Measurements from ENCODE around the gene ZRANB1.

The ZRANB1 gene

DNA sequence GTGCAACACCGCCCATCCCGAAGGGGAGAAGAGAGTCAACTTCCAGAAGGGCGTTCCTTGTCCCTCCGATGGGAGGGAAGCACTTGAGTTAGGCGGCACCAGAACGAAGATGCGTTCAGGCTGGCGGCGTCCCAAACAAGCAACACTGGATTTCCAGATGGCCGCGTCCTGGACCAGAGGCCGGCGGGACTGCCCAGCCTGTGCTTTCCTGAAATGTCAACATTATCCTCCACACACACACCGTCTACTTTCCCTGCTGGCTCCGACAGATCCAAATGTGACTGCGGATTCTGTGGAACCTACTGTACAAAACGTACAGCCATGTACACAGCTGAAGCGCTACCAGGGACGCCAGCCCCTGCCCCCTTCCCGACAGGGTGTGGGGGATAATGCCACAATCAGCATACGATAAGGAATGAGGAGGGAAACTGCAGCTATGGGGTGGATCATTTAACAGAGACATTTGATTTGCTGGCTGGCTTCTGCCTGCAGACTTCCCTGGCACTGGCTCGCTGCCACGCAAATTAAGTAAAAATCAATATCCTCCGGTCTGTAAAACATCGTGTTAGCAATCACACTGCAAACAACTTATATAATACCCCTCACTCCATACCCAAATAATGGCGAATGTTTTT lies 82.1 kb downstream of the ZRANB1 start:
- DNase-seq, result peak; percentile 29

- DNase-seq, result no peak
Observed at GRCh38 chr10:125024497-125025234, 82.7 kb downstream of the ZRANB1 start.

- no peak for DNase-seq
Observed at GRCh38 chr10:125025341-125025740, 83.4 kb downstream of the ZRANB1 start.

DNA sequence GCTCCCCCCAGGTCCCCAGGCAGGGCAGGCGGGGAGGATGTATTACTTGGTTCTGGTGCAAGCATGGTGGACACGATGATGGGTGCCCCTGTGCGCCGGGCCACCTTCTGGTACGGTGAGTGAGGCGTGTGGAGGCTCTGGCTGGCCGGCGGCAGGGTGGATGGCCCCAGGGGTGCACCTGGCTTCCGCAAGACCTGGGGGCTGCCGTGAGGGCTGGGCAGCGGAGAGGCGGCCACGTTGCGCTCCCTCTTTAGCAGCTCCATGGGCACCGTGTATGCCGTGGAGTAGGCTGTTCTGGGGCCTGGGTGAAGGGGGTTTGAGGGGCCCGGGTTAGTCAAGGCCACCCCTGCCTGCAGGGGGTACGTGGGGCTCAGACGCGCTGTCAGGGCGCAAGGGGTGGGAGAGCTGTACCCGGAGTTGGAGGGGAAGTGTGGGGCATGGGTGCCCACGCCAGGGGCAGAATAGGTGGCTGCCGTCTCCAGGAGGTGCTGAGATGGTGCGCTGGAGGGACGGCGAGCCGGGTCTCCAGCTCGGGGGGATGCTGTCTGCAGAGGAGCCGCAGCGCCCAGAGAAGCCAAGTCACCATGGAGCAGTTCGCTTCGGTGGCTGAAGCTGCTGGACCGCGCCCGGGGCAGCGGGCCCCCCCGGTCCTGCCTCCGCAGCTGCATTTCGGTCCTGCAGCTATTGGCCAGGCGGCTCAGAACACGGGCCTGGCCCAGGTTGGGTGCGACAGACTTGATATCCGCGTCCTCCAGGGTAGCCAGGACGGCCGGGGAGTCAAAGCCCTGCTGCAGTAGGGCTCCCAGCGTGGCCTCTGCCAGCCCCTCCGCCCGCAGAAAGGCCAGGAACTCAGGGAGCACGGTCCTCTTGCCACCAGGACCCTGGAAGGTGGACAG lies 84.4 kb downstream of the ZRANB1 start:
- DNase-seq, result no peak

GRCh38 chr10:125026974-125027735 lies 85.2 kb downstream of the ZRANB1 start:
- DNase-seq, result no peak

GRCh38 chr10:125027871-125028869 lies 86.2 kb downstream of the ZRANB1 start:
- DNase-seq, result peak; percentile 35

DNA sequence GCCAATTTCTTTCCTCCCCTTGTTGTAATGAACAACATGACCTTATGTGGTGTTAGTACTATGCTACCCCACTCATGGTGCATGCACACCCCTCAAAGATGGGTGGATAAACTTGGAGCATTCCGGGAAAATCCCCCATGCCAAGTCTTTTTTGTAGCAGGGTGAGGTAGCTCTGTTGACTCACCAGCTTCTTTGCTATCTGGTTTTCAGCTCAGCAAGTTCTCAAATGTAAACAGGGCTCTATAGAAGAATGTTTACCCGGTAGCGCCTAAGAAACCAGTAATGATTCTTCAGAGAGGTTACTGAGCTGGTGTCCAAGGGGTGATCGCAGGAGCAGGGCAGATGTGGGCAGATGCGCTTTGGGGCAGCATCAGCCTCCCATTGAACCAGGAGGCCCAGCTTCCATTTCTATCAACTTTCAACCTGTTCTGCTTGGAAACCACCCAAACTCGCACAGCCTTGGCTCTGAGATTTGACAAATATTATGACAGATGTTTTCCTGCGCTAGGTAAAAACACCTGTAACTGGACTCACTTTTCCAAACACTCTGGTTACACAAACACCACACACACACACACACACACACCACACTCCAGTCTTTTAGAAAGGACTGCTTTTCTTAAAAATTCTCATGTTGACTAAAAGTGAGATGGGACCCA lies 87.8 kb downstream of the ZRANB1 start:
- no peak for DNase-seq

GRCh38 chr10:125030567-125031197 lies 88.8 kb downstream of the ZRANB1 start:
- no peak for DNase-seq

DNA sequence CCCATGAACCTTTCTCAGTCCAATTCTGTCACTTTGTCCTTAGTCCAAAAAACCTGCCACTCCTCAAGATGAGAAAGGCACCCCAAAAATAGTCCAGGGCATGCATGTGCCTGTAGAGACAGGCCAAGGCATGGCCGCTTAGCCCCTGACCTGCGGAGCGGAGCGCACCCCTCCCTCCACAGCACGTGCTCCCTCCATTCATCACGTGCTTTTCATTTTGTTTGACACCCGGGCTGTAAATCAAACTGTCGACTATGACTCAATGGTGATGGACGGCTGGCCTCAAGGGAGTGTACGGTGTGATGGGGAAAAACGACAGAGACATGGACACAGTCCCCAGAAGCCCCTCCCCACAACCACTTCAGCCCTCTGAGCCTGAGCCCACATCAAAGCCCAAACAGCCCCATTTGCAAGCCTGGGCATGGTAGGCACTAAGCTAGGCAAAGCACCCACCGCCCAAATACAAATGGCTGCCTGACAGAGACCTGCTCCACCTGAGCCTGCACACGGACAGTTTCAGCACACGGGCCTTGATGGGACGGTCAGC lies 90.6 kb downstream of the ZRANB1 start:
- DNase-seq, result no peak

DNA sequence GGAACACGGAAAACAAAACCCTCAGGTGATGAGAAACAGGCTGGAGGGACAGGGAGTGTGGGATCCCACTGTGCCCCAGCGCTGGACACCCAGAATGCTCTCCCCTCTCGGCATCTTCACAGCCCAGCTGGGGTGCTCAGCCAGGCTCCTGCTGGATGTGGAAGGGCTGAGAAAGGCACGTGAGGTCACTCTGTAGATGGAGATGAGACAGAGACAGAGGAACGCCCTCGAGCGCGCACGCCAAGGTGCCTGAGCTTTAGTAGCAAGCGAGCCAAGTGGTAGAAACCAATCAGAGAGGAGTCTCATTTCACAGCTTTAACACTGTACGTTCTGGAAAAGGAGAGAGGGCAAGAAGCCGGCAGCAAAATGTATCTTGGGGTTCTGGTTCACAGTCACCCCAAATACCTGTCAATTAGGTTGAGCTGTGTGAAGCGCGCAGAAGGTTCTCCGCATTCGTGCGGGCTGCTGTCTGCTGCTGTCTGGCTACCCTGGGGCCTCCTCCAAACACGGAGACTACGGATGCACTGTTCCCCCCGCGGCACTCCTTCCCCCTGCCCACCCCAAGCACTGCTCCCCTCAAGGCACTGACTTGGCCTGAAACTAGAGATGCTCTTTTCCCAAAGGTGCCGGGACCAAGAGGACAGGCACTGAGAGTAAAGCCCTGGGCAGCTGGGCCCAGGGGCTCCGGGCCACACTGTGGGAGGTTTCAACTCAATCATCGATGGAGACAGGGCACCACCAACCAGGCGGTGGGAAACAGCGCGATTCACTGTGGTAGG lies 91.4 kb downstream of the ZRANB1 start:
- DNase-seq, result no peak

DNA sequence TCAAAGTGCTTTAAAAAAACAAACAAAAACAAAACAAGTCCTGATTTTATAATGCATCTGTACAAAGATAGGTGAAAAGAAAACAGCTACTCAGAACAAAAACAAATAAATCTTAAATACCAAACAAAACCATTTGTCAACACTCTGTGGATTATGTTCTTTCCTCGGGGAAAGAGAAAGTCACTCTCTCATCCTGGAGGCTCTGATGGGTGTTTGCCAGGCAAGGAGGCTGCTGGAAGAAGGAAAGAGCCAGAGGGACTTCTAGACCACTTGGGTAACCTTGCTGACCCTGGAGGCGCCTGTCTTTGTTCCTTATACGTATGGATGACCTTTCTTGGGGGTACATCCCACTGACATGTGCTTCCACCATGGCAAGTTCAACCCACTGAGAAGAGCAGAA lies 92.8 kb downstream of the ZRANB1 start:
- no peak for DNase-seq

DNA sequence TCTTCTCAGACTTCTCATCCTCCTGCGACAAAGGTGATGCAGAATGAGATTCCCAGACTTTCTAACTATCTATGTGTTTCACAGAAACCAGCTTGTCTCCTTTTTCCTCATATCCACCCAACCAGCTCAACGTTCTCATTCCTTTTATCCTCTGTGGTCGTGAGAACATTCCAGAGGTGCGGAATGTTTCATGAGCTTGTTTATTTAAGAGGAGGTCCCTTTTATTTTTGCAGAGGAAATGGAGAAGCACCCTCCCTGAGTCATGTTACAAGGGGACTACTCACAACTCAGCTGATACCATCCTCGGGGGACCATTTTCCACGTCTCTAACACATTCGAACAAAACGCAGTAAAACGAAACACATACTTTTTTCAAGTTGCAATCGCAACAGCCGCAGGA lies 93.2 kb downstream of the ZRANB1 start:
- no peak for DNase-seq

DNA sequence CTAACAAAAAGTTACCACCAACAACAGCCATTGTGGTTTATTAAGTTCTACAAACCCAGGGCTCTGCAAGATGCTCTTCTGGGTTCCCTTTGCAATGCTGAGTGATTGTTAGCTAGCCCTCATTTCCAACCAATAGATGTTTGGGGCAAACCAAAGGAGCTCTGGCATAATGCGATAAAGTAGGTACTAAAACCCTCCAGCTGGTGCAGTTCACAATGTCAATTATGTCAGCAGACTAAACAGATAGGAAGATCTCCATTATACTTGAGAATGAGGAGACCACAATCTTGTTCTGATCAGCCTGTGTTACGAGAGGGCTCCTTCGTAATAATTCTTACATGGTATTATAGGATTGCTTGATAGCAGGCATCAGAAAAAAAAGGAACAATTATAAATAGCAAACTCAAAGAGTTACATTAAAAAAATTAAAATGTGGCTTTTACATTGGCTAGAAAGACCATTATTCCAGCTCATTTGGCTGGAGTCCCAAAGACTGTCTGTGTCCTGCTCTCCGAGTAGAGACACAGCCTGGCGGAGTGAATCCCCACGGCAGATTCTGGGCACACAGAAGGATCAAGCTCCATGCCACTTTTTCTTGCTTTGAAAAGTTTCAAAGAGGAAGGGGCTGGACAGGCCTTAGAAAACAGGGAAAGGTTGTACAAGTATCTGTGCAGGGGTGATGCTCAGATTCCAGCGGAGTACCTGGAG lies 93.8 kb downstream of the ZRANB1 start:
- DNase-seq, result peak; percentile 37

- DNase-seq, result no peak
Observed at GRCh38 chr10:125037145-125037877, 95.4 kb downstream of the ZRANB1 start.
